B cell (primary cell): ENCODE measurements around the gene BLOC1S3. TPM values are rescaled to one million over a fixed set of nuclear protein-coding genes. Genes with fewer than 3 reads are reported as not detected.

Source experiments
- ATAC-seq: fragments of 200-7000 bp; cut with Tn5 transposase; one replicate; pipeline ENCODE4 v1.10.0; 2021; ENCODE audit warnings: low read depth, mild to moderate bottlenecking, moderate number of reproducible peaks, moderate library complexity
- CTCF ChIA-PET: fragments of 350-600 bp; sonication (Branson Sonifier 250); formaldehyde crosslinking; loops from one replicate; lab custom pipeline; 2021; ENCODE audit warnings: antibody characterized with exemption, inconsistent platforms; lab: Charles Lee
- POLR2A ChIA-PET: fragments of 350-600 bp; sonication (Branson Sonifier 250); formaldehyde crosslinking; loops from one replicate; lab custom pipeline; 2021; ENCODE audit warnings: antibody characterized with exemption; lab: Charles Lee
- DNase-seq: peaks from one replicate; pipeline ENCODE4 v3.0.0; 2013
- H2AFZ ChIP-seq: 2 replicates; pipeline ENCODE4 v1.6.1; 2012; ENCODE audit warnings: mild to moderate bottlenecking, low read depth, low read length; ENCODE audit not compliant: insufficient read depth, poor library complexity, severe bottlenecking
- H3K27ac ChIP-seq, 2 donors: 1 replicate in 1 of 2; 2 replicates in 1 of 2; pipeline ENCODE4 v1.5.1; 2012 to 2013; ENCODE audit warnings: low read length in 2 of 2, mild to moderate bottlenecking in 2 of 2, moderate library complexity in 1 of 2
- H3K27me3 ChIP-seq, 4 experiments: fragments of 200-600 bp in 1 of 4; sonication (generic) in 1 of 4; replicated peaks in 1 of 4; 1 replicate in 2 of 4; 2 replicates in 2 of 4; pipeline versions ENCODE4 v1.6.1 to v1.7.0; 2013 to 2016; ENCODE audit warnings: low read length in 3 of 4, mild to moderate bottlenecking in 2 of 4, mixed read lengths in 1 of 4, moderate library complexity in 1 of 4; ENCODE audit not compliant: insufficient read depth in 4 of 4, control insufficient read depth in 3 of 4; ENCODE audit errors: control extremely low read depth in 1 of 4
- H3K36me3 ChIP-seq, 2 experiments: replicated peaks in 1 of 2; 1 replicate in 1 of 2; 2 replicates in 1 of 2; pipeline versions ENCODE4 v1.6.1 to v1.7.1; 2013; ENCODE audit warnings: low read length in 1 of 2; ENCODE audit not compliant: insufficient read depth in 2 of 2, control insufficient read depth in 1 of 2; ENCODE audit errors: control extremely low read depth in 1 of 2, extremely low read depth in 1 of 2
- H3K4me1 ChIP-seq, 2 donors: fragments of 200-600 bp in 1 of 2; sonication (generic) in 1 of 2; 1 replicate in 1 of 2; 2 replicates in 1 of 2; pipeline versions ENCODE4 v1.5.1 to v1.6.1; 2013 to 2017; ENCODE audit warnings: low read length in 2 of 2; ENCODE audit not compliant: control insufficient read depth in 2 of 2, insufficient read depth in 2 of 2
- H3K4me2 ChIP-seq: replicated peaks from 2 replicates; pipeline ENCODE3; 2012; ENCODE audit warnings: mild to moderate bottlenecking, low read depth, low read length; ENCODE audit not compliant: poor library complexity, severe bottlenecking
- H3K4me3 ChIP-seq, 5 experiments: fragments of 200-600 bp in 1 of 5; sonication (generic) in 1 of 5; 1 replicate in 3 of 5; 2 replicates in 2 of 5; pipeline versions ENCODE4 v1.5.1 to v1.7.0; 2011 to 2016; ENCODE audit warnings: low read length in 4 of 5, mild to moderate bottlenecking in 4 of 5, low read depth in 2 of 5, control low read depth in 1 of 5, moderate library complexity in 1 of 5; ENCODE audit not compliant: insufficient read depth in 1 of 5; ENCODE audit errors: control extremely low read depth in 1 of 5, extremely low read depth in 1 of 5
- H3K79me2 ChIP-seq: fragments of 200-600 bp; sonication (generic); one replicate; pipeline ENCODE4 v1.6.0; 2016; ENCODE audit warnings: low read length; ENCODE audit not compliant: control insufficient read depth, insufficient read depth
- H3K9ac ChIP-seq: fragments of 200-600 bp; sonication (generic); 2 replicates; pipeline ENCODE4 v1.6.1; 2017; ENCODE audit warnings: mild to moderate bottlenecking, low read length, moderate library complexity
- H3K9me3 ChIP-seq, 3 donors: one replicate each; pipeline versions ENCODE4 v1.6.1 to v1.7.1; 2013; ENCODE audit warnings: low read length in 2 of 3; ENCODE audit not compliant: control insufficient read depth in 2 of 3, insufficient read depth in 1 of 3; ENCODE audit errors: control extremely low read depth in 1 of 3
- H4K20me1 ChIP-seq: 2 replicates; pipeline ENCODE4 v1.6.0; 2012; ENCODE audit warnings: mild to moderate bottlenecking, low read length; ENCODE audit not compliant: insufficient read depth, control insufficient read depth, poor library complexity, severe bottlenecking
- H3K27ac Mint-ChIP-seq: one replicate; pipeline ENCODE4 v1.8.0; 2021; ENCODE audit warnings: mixed read lengths
- H3K27me3 Mint-ChIP-seq: one replicate; pipeline ENCODE4 v1.8.0; 2021; ENCODE audit warnings: mixed read lengths
- H3K4me1 Mint-ChIP-seq: one replicate; pipeline ENCODE4 v1.8.0; 2021; ENCODE audit warnings: mixed read lengths
- H3K4me3 Mint-ChIP-seq: one replicate; pipeline ENCODE4 v1.8.0; 2021; ENCODE audit warnings: mixed read lengths
- H3K9me3 Mint-ChIP-seq: one replicate; pipeline ENCODE4 v1.8.0; 2022; ENCODE audit warnings: mixed read lengths; ENCODE audit not compliant: insufficient read depth
- CTCF ChIP-seq: fragments of 200-600 bp; IDR thresholded peaks from one replicate; pipeline ENCODE4 v1.8.0; 2022; ENCODE audit warnings: antibody characterized with exemption, mild to moderate bottlenecking
- EZH2 ChIP-seq: IDR thresholded peaks from 2 replicates; pipeline ENCODE4 v1.6.1; 2012; ENCODE audit warnings: borderline replicate concordance, low read depth, mild to moderate bottlenecking, moderate library complexity, low read length; ENCODE audit not compliant: insufficient read depth, poor library complexity, severe bottlenecking
- WGBS: methylation state at CpG from one replicate; pipeline ENCODE4 v1.1.5; 2013; ENCODE audit warnings: missing lambda C conversion rate; ENCODE audit not compliant: insufficient coverage; 5-methylcytosine and 5-hydroxymethylcytosine counted together
- intact Hi-C: fragments of 100-400 bp; cut with micrococcal nuclease; formaldehyde crosslinking; loops from one replicate; pipeline ENCODE4 v1.10.0; 2022
- polyA plus RNA-seq: library from polyadenylated mRNA; depleted of rRNA; stranded (reverse); fragments of >200 nt; gene quantifications from 2 replicates; pipeline ENCODE4 v1.2.3, GENCODE V29; 2012
- total RNA-seq, 2 donors: library from RNA; stranded (reverse); fragments of 120-200 nt in 1 of 2; gene quantifications; 1 replicate in 1 of 2; 2 replicates in 1 of 2; pipeline versions ENCODE4 v1.2.3 to v1.2.4, GENCODE V29; 2013 to 2022

The BLOC1S3 gene
- total and polyA plus RNA-seq, 2 donors (not counting 1 experiment from before 2014, with no cell fraction given) = 7.2 to 21.1 TPM

- no peak for DNase-seq
- H3K4me1 Mint-ChIP-seq = peaks cover 11% of the 10 kb centered on the region
- 86% methylated on average over 11 of the region's 12 CpGs for WGBS
- no peaks in the 10 kb centered on the region for H3K79me2 ChIP-seq
- H3K27ac ChIP-seq = no peak overlapping the region
- TF ChIP-seq CTCF = no peak
- no peak for TF ChIP-seq EZH2
- peaks cover 0 to 28% (median 7%) of the 10 kb centered on the region in 4 experiments for H3K27me3 ChIP-seq
- peaks cover 0 to 5% (median 0%) of the 10 kb centered on the region in 3 donors for H3K9me3 ChIP-seq
- ChIA-PET CTCF (interaction anchor here (1.3 kb wide), 1 partner anchor 23 kb away, joined by 3 read pairs; no protein-coding TSS in a partner anchor), POLR2A (no interaction called here)
- no peak overlapping the region for H3K4me3 ChIP-seq
- H4K20me1 ChIP-seq = no peaks in the 10 kb centered on the region
- no peak for ATAC-seq
- no peak overlapping the region for H3K4me2 ChIP-seq
- no peak overlapping the region for H2AFZ ChIP-seq
- no peaks in the 10 kb centered on the region for H3K36me3 ChIP-seq
- peaks cover 30% of the 10 kb centered on the region for H3K27me3 Mint-ChIP-seq
- peaks cover 4 to 6% of the 10 kb centered on the region in 2 donors for H3K4me1 ChIP-seq
- no peak overlapping the region for H3K9ac ChIP-seq
- intact Hi-C loops = no loop called here
- H3K27ac Mint-ChIP-seq = no peak overlapping the region
- no peak overlapping the region for H3K4me3 Mint-ChIP-seq
- H3K9me3 Mint-ChIP-seq = no peaks in the 10 kb centered on the region
Observed at GRCh38 chr19:45159210-45159970, 19.2 kb upstream of the BLOC1S3 start.

- DNase-seq = no peak
- peaks cover 15% of the 10 kb centered on the region for H3K4me1 Mint-ChIP-seq
- Histone ChIP-seq H2AFZ (no peak overlapping the region), H3K27me3 (peaks cover 0 to 25% (median 7%) of the 10 kb centered on the region in 4 experiments), H3K9ac (no peak overlapping the region), H3K27ac (no peak overlapping the region), H3K9me3 (peaks cover 0 to 5% (median 0%) of the 10 kb centered on the region in 3 donors), H4K20me1 (no peaks in the 10 kb centered on the region), H3K4me1 (peaks cover 10 to 12% of the 10 kb centered on the region in 2 donors), H3K79me2 (no peaks in the 10 kb centered on the region), H3K4me2 (no peak overlapping the region), H3K4me3 (no peak overlapping the region), H3K36me3 (no peaks in the 10 kb centered on the region)
- no peak overlapping the region for H3K4me3 Mint-ChIP-seq
- no peak for TF ChIP-seq CTCF
- no peak for TF ChIP-seq EZH2
- intact Hi-C loops = no loop called here
- ChIA-PET CTCF (interaction anchor here (0.9 kb wide), 1 partner anchor 9 kb away, joined by 3 read pairs; no protein-coding TSS in a partner anchor), POLR2A (no interaction called here)
- ATAC-seq = no peak
- H3K27me3 Mint-ChIP-seq = peaks cover 28% of the 10 kb centered on the region
- H3K27ac Mint-ChIP-seq = no peak overlapping the region
- H3K9me3 Mint-ChIP-seq = no peaks in the 10 kb centered on the region
- 93% methylated on average over 10 of the region's 10 CpGs for WGBS
Observed at GRCh38 chr19:45159971-45160324, 18.6 kb upstream of the BLOC1S3 start.
